ENCODE results near the gene LIN52. TPM values are rescaled to one million over a fixed set of nuclear protein-coding genes. Genes with fewer than 3 reads are reported as not detected.

Gene LIN52
- total and polyA plus RNA-seq, 9 of the 15 experiments (the other 6 are each of a cell fraction or from before 2014, with no cell fraction given) = 4.6 to 11.8 (median 9.2) TPM

DNA sequence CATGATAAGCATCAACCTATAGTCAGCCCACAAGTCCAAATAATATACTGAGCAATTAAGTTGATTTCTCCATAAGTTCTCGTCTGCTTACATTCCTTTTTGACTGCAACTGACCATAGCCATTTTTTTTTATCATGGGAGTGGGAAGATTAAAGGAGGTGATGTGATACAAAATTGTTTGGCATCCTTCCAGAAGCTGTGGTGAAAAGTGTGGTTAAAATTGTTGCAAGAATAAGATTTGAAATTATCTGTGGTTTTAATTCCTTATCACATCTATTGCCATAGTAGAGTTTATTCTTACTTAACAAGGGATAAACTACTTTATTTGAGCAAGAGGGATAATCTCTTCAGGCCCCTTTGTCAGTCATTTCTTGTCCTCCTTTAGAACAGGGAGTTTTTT, 50.7 kb downstream of the LIN52 start:
- intact Hi-C loops (cut with micrococcal nuclease) (no loop called here), in situ Hi-C loops (cut with MboI) (no loop called here)
- H3K27me3 ChIP-seq (ENCODE audit: control insufficient read depth in 2 of 2, insufficient read depth in 2 of 2, low read length in 2 of 2) = no peaks in the 10 kb centered on the region
- ATAC-seq = no peak
- H3K36me3 ChIP-seq (ENCODE audit: control insufficient read depth, insufficient read depth, low read length) = no peaks in the 10 kb centered on the region
- H3K4me1 ChIP-seq (replicated peaks in 1 of 2; ENCODE audit: control insufficient read depth in 2 of 2, insufficient read depth in 2 of 2, low read length in 2 of 2) = peaks cover 0 to 8% of the 10 kb centered on the region in 2 experiments; a peak in 2 of 5 replicates
- H4K20me1 ChIP-seq (replicated peaks; ENCODE audit: control insufficient read depth, insufficient read depth, low read length) = no peaks in the 10 kb centered on the region
- POLR2A ChIA-PET = no interaction called here
- no TSS peak for BruUV-seq (replicated peaks)
- 20% methylated on average over 1 of the region's 1 CpG for WGBS (ENCODE audit: insufficient coverage, low coverage, missing lambda C conversion rate)
- H3K79me2 ChIP-seq (ENCODE audit: control insufficient read depth, insufficient read depth, low read length) = no peaks in the 10 kb centered on the region
- TF ChIP-seq CHD2 (IDR thresholded peaks at IDR 0.05; ENCODE audit: low read depth, low read length) (no peak), NFIC (IDR thresholded peaks at IDR 0.05) (peak; percentile 47)
- H3K9ac ChIP-seq (ENCODE audit: insufficient read depth in 1 of 2, low read depth in 2 of 2, low read length in 2 of 2) = no peak overlapping the region
- no peaks in the 10 kb centered on the region for H3K9me1 ChIP-seq (ENCODE audit: control insufficient read depth, insufficient read depth, low read length)
- H3K4me2 ChIP-seq (ENCODE audit: insufficient read depth, low read length) = no peak overlapping the region
- no peak overlapping the region for H3K4me3 ChIP-seq
- H2AFZ ChIP-seq (ENCODE audit: low read depth, low read length) = no peak overlapping the region
- DNase-seq (ENCODE audit: extremely low read depth in 1 of 4, low spot score in 3 of 4) = no peak
- H3K9me3 ChIP-seq (replicated peaks; ENCODE audit: control insufficient read depth, insufficient read depth, low read depth, low read length) = no peaks in the 10 kb centered on the region
- no peak for FAIRE-seq
- no peak overlapping the region for H3K27ac ChIP-seq (ENCODE audit: extremely low read depth, low read depth, low read length)
- CTCF ChIA-PET (ENCODE audit: low intra/inter-chr PET ratio) = no interaction called here

DNA sequence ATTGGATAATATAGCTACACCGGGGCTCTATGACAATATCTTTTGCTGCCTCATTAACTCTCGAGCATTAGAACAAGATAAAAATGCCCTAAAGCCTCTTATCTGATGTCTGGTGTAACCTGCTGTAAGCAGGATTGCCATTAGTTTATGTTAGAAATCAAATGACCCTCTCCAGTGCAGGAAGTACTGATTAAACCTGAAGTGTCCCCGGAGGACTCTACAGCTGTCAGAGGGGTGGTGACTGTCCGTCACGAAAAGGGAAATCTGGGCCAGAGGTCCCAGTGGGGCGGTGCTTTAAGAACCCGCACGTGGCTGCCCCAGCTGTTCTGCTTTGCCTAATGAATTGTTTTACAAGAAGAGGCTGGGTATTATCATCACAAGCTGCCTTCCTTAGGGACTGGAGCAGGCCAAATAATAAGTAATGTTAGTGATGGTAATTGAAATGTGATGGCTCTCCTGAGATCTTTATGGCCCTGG, 55.7 kb downstream of the LIN52 start:
- Histone ChIP-seq H3K4me3 (no peak overlapping the region), H3K27ac (ENCODE audit: extremely low read depth, low read depth, low read length) (no peak overlapping the region), H3K27me3 (ENCODE audit: control insufficient read depth in 2 of 2, insufficient read depth in 2 of 2, low read length in 2 of 2) (no peaks in the 10 kb centered on the region), H3K4me1 (replicated peaks in 1 of 2; ENCODE audit: control insufficient read depth in 2 of 2, insufficient read depth in 2 of 2, low read length in 2 of 2) (no peaks in the 10 kb centered on the region; a peak in 2 of 5 replicates), H3K9me1 (ENCODE audit: control insufficient read depth, insufficient read depth, low read length) (no peaks in the 10 kb centered on the region), H4K20me1 (replicated peaks; ENCODE audit: control insufficient read depth, insufficient read depth, low read length) (no peaks in the 10 kb centered on the region), H3K9me3 (replicated peaks; ENCODE audit: control insufficient read depth, insufficient read depth, low read depth, low read length) (no peaks in the 10 kb centered on the region), H3K79me2 (ENCODE audit: control insufficient read depth, insufficient read depth, low read length) (no peaks in the 10 kb centered on the region), H2AFZ (ENCODE audit: low read depth, low read length) (no peak overlapping the region), H3K9ac (ENCODE audit: insufficient read depth in 1 of 2, low read depth in 2 of 2, low read length in 2 of 2) (no peak overlapping the region), H3K36me3 (ENCODE audit: control insufficient read depth, insufficient read depth, low read length) (no peaks in the 10 kb centered on the region; the same call in 2 of the 3 replicates), H3K4me2 (ENCODE audit: insufficient read depth, low read length) (no peak overlapping the region)
- intact Hi-C loops (cut with micrococcal nuclease) (no loop called here), in situ Hi-C loops (cut with MboI) (no loop called here)
- ChIA-PET CTCF (ENCODE audit: low intra/inter-chr PET ratio) (no interaction called here), POLR2A (interaction anchor here (0.9 kb wide), 1 partner anchor 15 kb away, joined by 4 read pairs; no protein-coding TSS in a partner anchor)
- FAIRE-seq (no peak), DNase-seq (ENCODE audit: extremely low read depth in 1 of 4, low spot score in 3 of 4) (peak in 1 of 4 experiments; percentile 24), ATAC-seq (peak; percentile 67)
- 3% methylated on average over 8 of the region's 8 CpGs for WGBS (ENCODE audit: insufficient coverage, low coverage, missing lambda C conversion rate)
- no TSS peak for BruUV-seq (replicated peaks)
- TF ChIP-seq, protein P1, sequence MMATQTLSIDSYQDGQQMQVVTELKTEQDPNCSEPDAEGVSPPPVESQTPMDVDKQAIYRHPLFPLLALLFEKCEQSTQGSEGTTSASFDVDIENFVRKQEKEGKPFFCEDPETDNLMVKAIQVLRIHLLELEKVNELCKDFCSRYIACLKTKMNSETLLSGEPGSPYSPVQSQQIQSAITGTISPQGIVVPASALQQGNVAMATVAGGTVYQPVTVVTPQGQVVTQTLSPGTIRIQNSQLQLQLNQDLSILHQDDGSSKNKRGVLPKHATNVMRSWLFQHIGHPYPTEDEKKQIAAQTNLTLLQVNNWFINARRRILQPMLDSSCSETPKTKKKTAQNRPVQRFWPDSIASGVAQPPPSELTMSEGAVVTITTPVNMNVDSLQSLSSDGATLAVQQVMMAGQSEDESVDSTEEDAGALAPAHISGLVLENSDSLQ (IDR thresholded peaks at IDR 0.05) = peak; percentile 82
- peak; percentile 30; the same call in 1 of the 2 replicates for TF ChIP-seq EP300 (IDR thresholded peaks at IDR 0.05; ENCODE audit: low read length)
- TF ChIP-seq, protein P2, sequence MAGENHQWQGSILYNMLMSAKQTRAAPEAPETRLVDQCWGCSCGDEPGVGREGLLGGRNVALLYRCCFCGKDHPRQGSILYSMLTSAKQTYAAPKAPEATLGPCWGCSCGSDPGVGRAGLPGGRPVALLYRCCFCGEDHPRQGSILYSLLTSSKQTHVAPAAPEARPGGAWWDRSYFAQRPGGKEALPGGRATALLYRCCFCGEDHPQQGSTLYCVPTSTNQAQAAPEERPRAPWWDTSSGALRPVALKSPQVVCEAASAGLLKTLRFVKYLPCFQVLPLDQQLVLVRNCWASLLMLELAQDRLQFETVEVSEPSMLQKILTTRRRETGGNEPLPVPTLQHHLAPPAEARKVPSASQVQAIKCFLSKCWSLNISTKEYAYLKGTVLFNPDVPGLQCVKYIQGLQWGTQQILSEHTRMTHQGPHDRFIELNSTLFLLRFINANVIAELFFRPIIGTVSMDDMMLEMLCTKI (IDR thresholded peaks at IDR 0.05; ENCODE audit: partially characterized antibody) = no peak
- no peak for TF ChIP-seq ILK (tag; IDR thresholded peaks at IDR 0.05; ENCODE audit: borderline replicate concordance, low read depth)
- TF ChIP-seq XRCC5 (IDR thresholded peaks at IDR 0.05; ENCODE audit: low read depth, low read length) = no peak
- peak; percentile 63 for TF ChIP-seq MEIS2 (IDR thresholded peaks at IDR 0.05; ENCODE audit: partially characterized antibody)
- TF ChIP-seq MAZ (CRISPR knock-in tag; conservative IDR thresholded peaks at IDR 0.05 in 1 of 2, IDR thresholded peaks at IDR 0.05 in 1 of 2) = no peak
- TF ChIP-seq, protein P3, sequence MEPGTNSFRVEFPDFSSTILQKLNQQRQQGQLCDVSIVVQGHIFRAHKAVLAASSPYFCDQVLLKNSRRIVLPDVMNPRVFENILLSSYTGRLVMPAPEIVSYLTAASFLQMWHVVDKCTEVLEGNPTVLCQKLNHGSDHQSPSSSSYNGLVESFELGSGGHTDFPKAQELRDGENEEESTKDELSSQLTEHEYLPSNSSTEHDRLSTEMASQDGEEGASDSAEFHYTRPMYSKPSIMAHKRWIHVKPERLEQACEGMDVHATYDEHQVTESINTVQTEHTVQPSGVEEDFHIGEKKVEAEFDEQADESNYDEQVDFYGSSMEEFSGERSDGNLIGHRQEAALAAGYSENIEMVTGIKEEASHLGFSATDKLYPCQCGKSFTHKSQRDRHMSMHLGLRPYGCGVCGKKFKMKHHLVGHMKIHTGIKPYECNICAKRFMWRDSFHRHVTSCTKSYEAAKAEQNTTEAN (CRISPR knock-in tag; IDR thresholded peaks at IDR 0.05) = no peak
- TF ChIP-seq, protein P4, sequence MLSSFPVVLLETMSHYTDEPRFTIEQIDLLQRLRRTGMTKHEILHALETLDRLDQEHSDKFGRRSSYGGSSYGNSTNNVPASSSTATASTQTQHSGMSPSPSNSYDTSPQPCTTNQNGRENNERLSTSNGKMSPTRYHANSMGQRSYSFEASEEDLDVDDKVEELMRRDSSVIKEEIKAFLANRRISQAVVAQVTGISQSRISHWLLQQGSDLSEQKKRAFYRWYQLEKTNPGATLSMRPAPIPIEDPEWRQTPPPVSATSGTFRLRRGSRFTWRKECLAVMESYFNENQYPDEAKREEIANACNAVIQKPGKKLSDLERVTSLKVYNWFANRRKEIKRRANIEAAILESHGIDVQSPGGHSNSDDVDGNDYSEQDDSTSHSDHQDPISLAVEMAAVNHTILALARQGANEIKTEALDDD (IDR thresholded peaks at IDR 0.05) = no peak
